GM21423 (cell line): ENCODE results near the gene FBXL17.
A peak's percentile ranks its signal among the peaks of the same experiment; 100 is the strongest.
"Not testable (repeated sequence)": the region's sequence is repeated elsewhere in the genome, so short reads cannot be mapped to it uniquely, and the experiment has no call there.

Source experiments
- ATAC-seq: cut with Tn5 transposase; IDR thresholded peaks from one replicate; pipeline ENCODE4 v1.9.1; 2021; ENCODE audit warnings: mild to moderate bottlenecking, moderate library complexity; ENCODE audit not compliant: unreplicated experiment

FBXL17 gene

GRCh38 chr5:108381954-108382783 lies at the start of gene FBXL17:
Gene FBXL17, minus strand, starts transcription at chr5:108382098.
- peak; percentile 71 for ATAC-seq

GRCh38 chr5:108430931-108431608 lies 49.2 kb upstream of the FBXL17 start:
- no peak for ATAC-seq

DNA sequence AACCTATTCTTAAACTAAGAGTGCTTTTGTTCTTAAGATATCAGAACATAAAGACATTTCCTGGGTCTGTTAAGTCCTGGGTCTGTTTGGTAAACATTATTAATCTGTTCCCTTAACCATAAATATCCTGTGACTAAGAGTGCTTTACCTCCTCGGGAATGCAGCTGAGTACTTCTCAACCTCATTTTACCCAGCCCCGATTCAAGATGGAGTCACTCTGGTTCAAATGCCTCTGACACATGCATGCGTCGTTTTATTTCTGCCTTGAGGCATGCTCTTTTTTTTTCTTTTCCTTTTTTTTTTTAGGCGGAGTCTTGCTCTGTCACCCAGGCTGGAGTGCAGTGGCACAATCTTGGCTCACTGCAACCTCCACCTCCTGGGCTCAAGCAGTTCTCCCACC lies 39.8 kb upstream of the FBXL17 start:
- ATAC-seq, result no peak

GRCh38 chr5:108420755-108421154 lies 38.9 kb upstream of the FBXL17 start:
- no peak for ATAC-seq

GRCh38 chr5:108420158-108420557 lies 38.3 kb upstream of the FBXL17 start:
- ATAC-seq, result no peak

- ATAC-seq, result no peak
These were observed 36.3 kb upstream of the FBXL17 start for GRCh38 chr5:108418197-108418596.

DNA sequence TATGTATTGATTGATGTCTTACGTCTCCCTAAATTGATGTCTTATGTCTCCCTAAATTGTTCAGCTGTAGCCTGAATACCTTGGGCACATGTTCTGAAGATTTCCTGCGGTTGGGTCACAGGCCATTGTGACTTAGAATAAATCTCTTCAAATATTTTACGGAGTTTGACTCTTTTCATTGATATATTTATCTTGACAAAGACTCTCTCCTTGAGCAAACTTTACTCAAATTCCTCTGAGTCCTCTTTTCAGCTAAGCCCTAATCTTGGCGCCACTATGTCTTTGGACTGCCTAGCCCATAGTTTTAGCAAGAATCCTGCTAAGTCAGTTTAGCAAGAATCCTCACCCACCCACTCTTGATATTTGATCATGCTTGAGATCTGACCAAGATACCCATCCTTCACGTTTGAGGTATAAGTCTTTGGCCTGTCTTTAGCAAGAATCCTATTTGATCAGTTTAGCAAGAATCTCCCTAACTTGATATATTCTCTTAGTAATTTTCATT lies 35.3 kb upstream of the FBXL17 start:
- ATAC-seq, result no peak

- ATAC-seq, result no peak
These were observed 33.8 kb upstream of the FBXL17 start for GRCh38 chr5:108415726-108416125.

DNA sequence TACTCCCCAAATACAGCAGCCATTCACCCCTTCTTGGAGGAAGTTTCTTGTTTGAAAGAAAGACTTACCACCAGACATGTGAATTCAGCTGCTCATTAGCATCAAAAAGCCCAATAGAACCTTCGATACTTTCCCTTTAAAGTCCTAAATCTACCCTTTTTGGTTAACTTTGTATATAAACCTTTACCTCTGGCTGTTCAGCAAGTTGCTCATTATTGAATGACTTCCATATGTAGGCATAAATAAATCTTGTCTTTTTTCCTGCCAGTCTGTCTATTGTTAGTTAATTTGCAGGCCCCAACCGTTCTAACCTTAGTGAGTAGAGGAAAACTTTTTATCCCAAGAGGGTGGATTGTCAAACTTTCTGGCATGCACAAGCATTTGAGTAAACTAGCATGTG lies 27.9 kb upstream of the FBXL17 start:
- no peak for ATAC-seq

GRCh38 chr5:108405201-108405600 lies 23.3 kb upstream of the FBXL17 start:
- not testable (repeated sequence) for ATAC-seq

DNA sequence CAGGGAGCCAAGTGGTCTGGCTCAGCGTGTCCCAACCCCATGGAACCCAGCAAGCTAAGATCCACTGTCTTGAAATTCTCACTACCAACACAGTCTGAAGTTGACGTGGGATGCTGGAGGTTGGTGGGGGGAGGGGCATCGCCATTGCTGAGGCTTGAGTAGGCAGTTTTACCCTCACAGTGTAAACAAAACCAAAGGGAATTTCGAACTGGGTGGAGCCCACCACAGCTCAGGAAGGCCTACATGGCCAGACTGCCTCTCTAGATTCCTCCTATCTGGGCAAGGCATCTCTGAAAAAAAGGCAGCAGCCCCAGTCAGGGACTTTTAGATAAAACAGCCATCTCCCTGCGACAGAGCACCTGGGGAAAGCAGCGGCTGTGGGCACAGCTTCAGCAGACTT lies 17.1 kb upstream of the FBXL17 start:
- no peak for ATAC-seq

DNA sequence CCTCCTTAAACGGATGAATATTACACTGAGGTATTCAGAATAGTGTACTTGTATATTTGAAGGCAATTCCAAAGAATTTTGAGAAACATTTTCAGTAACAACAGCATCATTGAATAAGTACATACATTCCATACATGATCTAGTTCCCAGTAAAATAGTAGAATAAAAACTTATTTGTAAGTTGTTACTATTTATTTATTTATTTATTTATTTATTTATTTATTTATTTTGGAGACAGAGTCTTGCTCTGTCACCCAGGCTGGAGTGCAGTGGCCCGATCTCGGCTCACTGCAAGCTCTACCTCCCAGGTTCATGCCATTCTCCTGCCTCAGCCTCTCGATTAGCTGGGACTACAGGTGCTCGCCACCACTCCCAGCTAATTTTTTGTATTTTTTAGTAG lies 14.9 kb upstream of the FBXL17 start:
- not testable (repeated sequence) for ATAC-seq

GRCh38 chr5:108387758-108388157 lies 5.9 kb upstream of the FBXL17 start:
- no peak for ATAC-seq

DNA sequence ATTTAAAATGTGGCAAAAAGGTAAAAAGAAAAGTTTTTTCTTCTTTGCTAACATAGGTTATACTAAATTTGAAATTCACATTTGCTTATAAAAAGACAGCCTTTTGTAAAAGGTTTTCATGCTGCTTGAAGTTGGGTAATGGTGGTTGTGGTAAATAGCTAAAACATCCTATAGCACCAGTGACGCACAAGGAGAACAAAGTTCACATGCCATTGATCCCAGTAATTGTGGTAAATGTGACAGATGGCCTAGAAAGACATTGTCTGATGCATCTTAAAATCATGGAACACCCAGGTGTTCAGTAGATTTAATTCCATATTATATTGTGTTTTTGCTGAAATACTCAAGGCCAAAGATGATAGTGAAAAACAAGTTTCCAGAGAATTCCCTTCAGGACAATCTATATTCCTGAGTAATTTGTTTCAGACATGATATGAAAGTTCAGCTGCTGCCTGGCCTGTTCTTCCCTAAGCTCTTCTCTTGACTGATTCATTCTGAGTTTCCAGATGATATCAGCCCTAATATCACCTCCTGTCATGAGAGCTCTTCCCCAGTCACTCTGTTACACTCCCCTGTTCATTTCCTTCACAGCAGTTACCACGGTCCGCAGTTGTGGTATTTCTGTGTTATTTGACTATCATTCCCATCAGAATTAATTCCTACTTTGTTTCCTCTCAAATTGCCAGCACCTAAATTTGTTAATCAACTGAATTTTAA lies 4.6 kb upstream of the FBXL17 start:
- ATAC-seq, result no peak

GRCh38 chr5:108384741-108385140 lies 2.8 kb upstream of the FBXL17 start:
- no peak for ATAC-seq

DNA sequence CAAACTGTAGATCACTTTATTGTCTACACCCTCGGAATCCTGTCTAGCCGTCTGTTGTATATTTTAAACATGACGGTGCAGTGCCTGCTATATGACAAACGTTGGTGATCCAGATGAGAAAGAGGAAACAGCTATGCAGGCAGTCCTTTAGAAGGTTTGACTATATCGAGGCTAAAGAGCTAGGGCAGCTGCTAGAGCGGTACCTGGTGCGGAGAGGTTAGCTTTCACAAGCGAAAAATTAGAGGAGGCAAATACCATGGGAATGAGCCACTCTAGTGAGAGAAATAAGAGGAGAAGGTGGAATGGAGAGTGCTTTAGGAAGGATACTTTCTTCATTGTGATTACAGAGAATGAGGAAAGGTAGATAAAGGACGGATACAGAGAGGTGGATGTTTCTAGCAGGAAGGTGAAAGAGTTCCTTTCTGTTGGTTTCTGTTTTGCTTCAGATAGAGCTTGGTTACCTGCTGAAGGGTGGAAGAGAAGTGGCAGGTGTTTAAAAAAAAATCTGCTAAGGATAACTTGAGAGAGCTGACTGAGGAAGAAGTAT lies 959 bp upstream of the FBXL17 start:
- ATAC-seq, result no peak

GRCh38 chr5:108381350-108381953 lies 446 bp downstream of the FBXL17 start:
- ATAC-seq, result peak; percentile 42

GRCh38 chr5:108380531-108381349 lies 1.2 kb downstream of the FBXL17 start:
- peak; percentile 25 for ATAC-seq

DNA sequence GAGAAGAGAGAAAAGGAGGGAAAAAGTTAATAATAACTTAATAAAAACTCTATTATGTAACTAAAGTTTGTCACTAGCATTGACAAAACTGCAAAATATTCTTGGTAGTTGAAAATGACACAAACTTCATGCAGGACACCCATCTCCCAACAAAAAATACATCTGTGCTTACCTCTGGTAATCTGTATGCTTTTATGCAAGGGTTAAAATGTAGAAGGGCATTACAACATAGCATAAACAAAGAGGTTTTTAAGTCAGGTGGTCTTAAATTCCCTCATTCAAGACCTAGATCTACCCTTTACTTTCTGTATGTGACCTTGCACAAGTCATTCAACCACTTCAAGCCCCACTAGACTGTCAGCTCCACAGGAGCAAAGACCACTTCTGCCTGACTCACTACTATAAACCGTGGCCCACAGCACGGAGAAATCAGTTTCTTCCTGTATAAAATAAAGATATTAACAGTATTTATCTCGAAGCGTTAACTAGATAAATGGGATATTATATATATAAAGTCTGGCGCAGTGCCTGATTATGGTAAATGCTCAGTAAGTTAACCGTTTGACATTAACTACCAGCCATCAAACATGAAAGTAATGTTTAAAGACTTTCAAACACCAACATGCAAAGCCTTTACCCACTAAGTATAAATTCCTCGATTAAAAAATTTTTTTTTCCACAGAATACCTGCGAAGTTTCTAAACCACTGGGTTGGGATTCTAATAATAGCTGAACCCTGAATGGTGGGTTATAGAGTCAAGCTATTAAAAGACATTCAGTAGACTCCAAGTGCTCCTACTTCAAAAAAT lies 2.0 kb downstream of the FBXL17 start:
- ATAC-seq, result no peak
